GM23248 (cell line): ENCODE data around the gene PANX3.

ENCODE experiments used
- EZH2 ChIP-seq: fragments of 200-600 bp; sonication (generic); IDR thresholded peaks from 2 replicates; pipeline ENCODE4 v1.6.1; 2018; ENCODE audit warnings: antibody characterized with exemption, mild to moderate bottlenecking; ENCODE audit not compliant: insufficient read depth, poor library complexity, severe bottlenecking
- EZH2phosphoT487 ChIP-seq: fragments of 200-600 bp; sonication (generic); IDR thresholded peaks from 2 replicates; pipeline ENCODE4 v1.6.1; 2018; ENCODE audit warnings: antibody characterized with exemption, moderate library complexity, mild to moderate bottlenecking, low read depth; ENCODE audit not compliant: insufficient read depth

- no peak for TF ChIP-seq EZH2
- TF ChIP-seq EZH2phosphoT487: no peak
Measured at GRCh38 chr11:124612045-124612444, 817 bp downstream of the PANX3 start.
